Left forelimb (tissue), 1 donor: ENCODE results near the gene CRABP1.
A peak's percentile ranks its signal among the peaks of the same experiment; 100 is the strongest.

ENCODE experiments used
- DNase-seq: peaks from one replicate; pipeline ENCODE4 v3.0.0-alpha.2; 2018; ENCODE audit warnings: low spot score

The CRABP1 gene

DNA sequence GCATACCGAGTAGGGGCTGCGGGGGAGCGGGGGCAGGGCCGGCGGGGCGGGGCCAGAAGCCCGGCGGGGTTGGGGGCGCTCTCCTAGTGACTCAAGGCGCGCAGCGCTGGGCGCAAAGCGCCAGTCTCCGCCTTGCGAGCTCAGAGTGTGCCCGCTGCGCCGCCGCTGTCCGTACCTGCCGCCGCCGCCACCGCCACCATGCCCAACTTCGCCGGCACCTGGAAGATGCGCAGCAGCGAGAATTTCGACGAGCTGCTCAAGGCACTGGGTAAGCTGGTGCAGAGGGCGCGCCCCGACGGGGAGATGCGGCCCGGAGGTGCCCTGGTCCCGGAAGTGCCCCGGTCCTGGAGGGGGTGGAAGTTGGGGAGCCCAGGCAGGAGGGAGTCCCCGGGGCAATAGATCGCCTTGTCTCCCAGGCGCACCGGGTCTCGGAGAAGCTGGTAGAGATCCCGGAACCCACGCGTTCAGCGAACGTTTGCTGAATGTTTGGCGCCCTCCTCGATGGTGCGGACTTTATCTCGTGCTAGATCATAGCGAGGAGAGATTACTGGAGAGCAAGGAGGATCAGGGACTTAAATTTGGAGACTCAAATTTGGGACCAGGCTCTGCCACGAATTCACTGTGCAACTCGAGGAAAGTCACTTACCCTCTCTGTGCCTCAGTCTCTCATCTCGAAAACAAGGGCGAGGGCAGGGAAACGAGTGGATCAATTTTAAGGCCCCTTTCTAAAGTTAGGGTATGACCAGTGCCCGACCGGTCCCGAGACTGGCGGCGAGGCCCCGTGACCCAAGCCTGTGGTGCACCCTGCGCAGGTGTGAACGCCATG is at the start of gene CRABP1:
Gene CRABP1 (plus strand): TSS at position 123 of the 826 bp plus-strand sequence. CDS start 76 bp downstream, at position 199.
- DNase-seq, result no peak

GRCh38 chr15:78291052-78291451 is 49.1 kb upstream of the CRABP1 start:
- DNase-seq, result no peak

DNA sequence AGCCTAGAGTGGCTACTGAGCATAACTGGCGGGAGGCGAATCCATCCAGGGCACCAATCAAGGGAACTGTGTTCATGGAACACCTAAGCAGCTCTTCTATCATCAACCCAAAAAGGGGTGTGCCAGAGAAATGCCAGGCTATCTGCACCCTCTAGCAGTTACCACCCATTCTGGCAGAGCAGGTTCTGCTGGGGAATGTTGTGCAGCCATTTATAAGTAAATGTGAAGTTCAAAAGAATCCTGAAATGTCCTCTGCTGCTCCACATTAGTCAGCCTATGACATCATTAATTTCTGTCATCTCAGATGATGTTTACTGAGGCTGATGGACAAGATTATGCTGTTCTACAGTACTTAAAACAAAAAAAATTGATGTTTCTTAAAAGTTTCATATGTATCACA is 48.5 kb upstream of the CRABP1 start:
- DNase-seq, result no peak

DNA sequence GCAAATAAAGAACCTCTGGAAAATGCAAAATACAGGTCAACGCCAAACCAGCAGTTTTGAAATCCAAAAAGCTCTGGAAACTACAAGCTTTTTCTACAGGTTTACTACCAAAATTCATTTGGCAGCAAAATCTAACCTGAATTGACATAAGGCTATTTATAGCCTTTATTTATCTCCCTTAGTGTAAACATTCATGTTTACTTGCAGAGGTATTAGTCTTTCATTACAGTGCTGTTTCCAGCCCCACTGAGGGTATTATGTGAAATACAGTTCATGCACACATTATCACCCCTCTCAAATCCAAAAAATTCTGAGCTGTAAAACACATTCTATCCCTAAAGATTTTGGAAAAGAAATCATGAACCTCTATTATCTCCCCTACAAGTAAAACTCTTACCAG is 47.9 kb upstream of the CRABP1 start:
- DNase-seq, result no peak

- DNase-seq, result peak; percentile 94
Measured at GRCh38 chr15:78299101-78299930, 40.8 kb upstream of the CRABP1 start, which contains the start of gene SKIC8. TSS of gene SKIC8 (minus strand) at chr15:78299609. CDS start at chr15:78295686, 3,923 bp downstream.

GRCh38 chr15:78301326-78301725 is 38.8 kb upstream of the CRABP1 start:
- DNase-seq, result no peak

- no peak for DNase-seq
Measured at GRCh38 chr15:78301828-78302227, 38.3 kb upstream of the CRABP1 start.

DNA sequence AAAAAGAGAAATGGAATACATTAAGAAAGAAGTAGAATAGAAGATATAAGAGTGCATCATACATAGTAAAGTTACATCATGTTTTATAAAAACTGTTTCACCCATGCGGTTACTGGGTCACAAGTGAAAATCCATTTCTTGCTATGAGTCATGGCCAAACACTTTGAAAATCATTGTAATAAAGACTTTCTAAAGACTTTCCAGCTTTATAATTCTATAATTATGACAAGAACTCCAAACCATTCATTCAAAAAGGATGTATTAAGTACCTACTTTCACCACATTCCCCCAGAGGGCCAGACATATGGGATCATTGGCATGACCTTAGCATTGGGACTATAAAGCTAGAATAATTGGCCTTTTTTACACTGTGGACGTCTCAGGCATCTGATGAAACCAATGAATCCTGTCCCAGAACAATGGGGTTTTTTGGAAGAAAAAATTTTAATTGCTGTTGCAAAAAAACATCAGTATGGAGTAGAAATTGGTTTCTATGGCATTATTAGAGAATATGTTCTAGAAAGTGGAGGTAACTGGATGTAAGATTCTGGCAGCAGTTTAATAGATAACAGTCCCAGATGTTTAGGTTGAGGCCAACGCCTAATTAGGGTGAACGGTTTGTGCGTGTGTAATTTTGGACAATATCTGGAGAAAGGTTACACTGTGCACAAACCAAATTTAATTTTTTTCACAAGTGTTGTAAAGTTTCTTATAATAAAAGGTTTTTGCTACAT is 37.4 kb upstream of the CRABP1 start:
- no peak for DNase-seq

DNA sequence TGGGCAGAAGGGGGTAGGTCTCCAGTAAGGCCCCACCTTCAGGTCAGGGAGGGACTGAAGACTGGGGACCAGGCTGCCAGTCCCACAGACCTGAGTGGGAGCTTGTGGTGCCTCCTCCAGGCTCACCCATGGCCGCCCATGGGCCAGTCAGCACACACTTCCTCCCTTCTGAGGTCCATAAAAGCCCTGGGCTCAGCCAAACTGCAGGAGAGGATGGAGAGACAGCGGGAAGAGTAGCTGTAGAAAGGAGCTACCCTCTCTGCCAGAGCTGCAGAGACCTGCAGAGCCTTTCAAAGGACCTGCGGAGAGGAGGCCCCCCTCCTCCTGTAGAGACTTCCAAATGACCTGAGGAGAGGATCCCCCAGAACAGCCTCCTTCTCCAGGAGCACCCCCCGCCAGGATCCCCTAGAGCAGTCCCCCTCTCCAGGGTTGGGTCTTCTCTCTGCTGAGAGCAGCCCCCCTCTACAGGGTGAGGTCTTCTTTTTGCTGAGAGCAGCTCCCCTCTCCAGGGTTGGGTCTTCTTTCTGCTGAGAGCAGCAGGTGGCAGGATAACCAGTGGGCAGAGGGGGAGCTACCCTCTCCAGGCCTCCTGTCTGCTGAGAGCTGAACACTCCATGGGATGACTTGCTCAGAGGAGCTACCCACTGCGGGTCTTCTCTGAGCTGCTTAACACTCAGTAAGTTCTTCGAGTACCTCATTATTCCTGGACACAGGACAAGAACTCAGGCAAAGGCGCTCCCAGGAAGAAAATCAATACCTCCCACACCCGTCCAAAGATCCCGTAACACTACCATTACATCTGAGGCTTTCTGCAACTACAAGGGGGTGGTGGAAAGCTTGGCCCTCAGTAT is 35.7 kb upstream of the CRABP1 start:
- no peak for DNase-seq

DNA sequence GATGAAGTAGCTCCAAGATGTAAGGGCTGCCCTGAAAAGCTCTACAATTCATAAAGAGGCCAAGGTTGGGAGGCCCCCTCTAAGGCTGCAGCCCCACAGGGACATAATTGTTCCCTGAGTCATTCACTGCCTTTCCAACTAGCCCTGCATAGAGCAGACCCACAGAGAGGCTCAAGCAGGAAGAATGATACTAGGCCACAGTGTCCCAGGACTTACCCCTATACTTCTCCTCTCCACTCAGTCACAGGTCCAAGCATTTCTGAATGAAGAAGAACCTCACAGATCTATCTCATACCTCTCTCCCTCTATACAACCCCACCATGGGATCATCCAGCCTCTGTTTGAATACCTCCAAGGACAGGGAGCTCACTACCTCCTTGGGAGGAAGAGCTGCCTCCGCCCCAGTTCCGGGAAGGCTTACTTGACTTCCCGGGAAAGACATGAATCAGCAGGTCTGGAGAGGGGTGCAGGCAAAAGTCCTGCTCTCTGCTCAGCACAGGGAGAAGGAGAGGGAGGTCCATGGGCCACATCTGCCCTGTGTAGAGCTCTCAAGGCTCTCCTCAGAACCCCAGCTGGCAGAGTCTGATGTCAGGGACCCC is 33.9 kb upstream of the CRABP1 start:
- DNase-seq, result no peak

DNA sequence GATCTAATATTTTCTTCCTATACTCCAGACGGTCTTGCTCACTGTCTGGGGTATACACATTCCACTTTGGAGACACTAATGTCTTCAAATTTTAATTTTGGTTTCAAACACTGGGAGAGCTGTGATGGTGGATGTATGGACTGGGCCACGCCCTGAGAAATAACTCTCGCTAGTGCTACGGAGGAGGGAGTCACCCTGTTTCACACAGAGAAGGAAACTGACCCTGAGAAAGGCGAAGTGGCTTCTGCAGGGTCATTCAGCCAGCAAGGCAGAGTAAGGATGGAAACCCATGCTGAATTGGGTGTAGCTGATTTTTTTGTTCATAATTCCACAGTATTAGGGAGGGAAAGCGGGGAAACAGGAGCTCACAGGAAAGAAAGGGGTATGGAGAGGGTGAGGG is 32.2 kb upstream of the CRABP1 start:
- no peak for DNase-seq

DNA sequence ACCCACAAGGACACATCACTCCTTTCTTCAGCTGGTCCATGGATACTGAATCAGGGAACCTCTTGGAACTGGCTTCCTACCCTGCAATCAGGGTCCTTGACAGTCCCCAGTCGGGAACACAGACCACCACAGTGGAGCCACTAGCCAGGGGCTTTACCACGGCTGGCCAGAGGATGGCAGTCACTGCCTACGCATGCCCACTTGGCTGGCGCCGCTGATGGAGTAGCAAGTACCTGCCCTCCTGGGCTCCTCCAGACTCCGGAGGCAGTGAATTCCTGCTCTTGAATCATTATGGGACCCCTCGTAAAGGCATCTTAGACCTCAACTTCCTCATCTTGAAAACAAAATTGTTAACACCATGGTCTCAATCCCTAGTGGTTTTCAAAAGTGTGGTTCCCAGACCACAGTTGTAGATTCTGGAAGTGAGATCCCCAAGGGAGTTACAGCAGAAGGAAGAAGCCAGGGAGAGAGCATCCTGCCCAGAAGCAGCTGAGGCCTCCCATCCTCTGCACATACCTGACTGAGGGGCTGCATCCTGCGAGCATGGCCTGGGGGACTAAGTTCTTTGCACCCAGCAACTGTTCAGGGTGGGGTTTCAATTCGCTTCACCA is 31.6 kb upstream of the CRABP1 start:
- DNase-seq, result peak; percentile 81

DNA sequence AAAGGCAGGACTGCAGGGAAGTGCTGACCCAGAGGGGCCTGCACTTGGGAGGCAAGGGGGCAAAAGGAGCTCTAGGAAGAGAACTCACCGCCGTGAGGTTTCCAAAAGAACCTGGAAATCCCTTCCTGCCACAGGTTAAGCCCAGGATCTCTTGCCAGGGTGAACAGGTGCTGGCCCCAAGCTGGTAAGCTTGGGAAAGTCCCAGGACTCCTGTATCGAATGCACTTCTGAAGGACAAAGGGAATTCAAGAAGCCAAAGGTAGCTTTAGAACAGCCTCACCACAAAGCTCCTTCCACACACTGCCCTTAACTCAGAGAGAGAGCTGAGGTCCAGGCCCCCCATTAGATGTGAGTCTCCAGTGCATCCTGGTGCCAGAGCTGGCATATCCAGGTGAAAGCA is 28.9 kb upstream of the CRABP1 start:
- DNase-seq, result no peak

- no peak for DNase-seq
Measured at GRCh38 chr15:78312536-78312935, 27.6 kb upstream of the CRABP1 start.

DNA sequence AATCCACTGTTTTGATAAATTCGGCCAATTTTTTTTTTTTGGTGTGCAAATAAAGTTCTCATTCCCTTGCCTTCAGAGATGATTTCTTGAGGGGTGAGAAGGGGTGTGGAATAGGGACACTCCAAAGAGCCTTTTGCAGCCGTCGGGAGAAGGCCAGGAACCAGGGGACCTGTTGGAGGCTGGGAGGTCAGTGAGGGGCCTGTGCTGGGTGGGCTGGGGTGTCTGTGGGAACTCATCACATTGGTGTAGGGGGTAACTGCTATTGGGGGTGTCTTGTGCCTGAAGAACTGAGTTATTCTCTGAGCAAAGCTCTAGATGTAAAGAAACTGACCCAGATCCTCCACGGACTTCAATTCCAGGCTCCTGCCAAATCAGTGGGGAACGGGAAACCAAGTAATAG is 27.2 kb upstream of the CRABP1 start:
- DNase-seq, result peak; percentile 61

GRCh38 chr15:78313383-78313782 is 26.8 kb upstream of the CRABP1 start:
- no peak for DNase-seq

- DNase-seq, result peak; percentile 50
Measured at GRCh38 chr15:78314181-78314581, 26.0 kb upstream of the CRABP1 start.

- DNase-seq, result peak; percentile 61
Measured at GRCh38 chr15:78315686-78316282, 24.4 kb upstream of the CRABP1 start.

DNA sequence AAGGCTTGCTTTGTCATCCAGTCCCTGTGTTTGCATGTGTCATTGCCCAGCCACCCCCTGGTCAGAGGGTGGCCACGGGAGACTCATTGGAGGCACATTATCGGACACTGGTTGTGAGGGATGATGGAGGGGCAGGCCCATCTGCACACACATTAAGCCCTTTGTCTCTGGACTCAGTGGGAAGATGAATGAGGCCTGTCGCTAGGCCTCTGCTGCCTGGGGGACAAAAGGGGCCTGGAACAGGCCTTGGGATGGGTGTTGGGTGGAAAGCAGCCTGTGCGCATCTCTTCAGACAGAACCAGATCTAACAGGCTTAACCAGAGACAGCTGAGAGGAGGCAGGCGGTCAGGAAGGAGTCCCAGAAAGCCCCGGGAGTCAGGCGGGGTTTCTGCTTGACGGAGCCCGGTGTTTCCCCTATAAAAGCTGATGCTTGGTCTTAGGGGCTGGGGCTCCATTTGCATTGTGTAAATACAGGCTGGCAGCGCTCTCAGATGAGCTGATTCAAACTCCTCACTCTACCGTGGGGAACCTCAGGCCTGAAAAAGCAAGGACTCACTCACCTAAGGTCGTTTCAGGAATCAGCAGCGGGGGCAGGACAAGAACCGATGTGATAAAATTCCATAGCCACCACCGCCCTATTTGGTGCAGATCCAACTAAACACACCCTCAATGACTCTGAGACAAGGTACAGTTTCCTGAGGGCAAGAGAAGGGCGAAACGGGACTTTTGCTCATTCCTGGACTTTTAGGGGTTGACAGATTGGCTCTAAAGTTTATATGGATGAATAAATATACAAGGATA is 23.7 kb upstream of the CRABP1 start:
- DNase-seq, result no peak
